ENCODE results near the gene ZMAT5.

The ZMAT5 gene

DNA sequence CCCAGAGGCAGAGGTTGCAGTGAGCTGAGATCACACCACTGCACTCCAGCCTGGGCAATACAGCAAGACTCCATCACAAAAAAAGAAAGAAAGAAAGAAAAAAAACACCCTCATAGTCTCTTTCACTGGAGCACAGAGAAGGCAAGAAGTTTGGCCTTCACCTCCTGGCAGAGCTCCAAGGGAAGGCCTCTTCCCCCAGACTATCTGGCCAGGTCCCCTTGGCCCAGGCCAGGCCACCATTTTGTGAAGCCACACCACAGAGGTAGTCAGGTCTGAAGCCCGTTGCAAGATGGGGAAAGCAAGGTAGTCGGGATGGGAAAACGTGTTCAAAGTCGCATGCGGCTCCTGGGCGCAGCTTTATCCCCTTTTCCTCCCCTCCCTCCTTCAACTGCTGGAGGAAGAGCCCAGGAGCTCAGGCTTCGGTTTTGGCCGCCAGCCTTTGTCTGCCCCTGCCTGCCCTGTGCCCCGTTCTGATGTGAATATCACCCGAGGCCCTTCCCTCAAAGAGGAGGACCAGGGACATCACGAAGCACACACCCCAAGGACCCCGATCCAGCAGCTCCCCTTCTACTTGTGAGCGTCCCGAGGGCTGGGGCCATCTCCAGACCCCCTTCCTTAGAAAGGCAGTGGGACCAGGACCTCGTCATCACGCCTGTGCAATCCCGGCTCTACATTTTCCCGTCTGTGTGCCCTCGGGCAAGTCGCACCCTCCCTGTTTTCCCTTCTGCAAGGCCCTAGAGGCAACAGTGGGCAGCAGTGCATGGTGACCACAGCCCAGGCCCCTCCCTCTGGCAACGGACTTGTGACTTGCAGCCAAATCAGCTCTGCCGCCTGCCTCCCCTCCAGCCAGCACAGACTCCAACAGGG, 29.3 kb downstream of the ZMAT5 start:
- no peak for TF ChIP-seq CREB1 (IDR thresholded peaks at IDR 0.05; ENCODE audit: low read depth)
- TF ChIP-seq EGR1 (IDR thresholded peaks at IDR 0.05): no peak
- no peak for TF ChIP-seq TEAD4 (IDR thresholded peaks at IDR 0.05)
- TF ChIP-seq EP300 (IDR thresholded peaks at IDR 0.05; ENCODE audit: borderline replicate concordance): peak; percentile 27; the same call in 1 of the 2 replicates
- peak; percentile 43; the same call in 1 of the 2 replicates for TF ChIP-seq NFIC (IDR thresholded peaks at IDR 0.05)
- no peak for TF ChIP-seq ZBTB7A (IDR thresholded peaks at IDR 0.05; ENCODE audit: low read depth)
- no peak for TF ChIP-seq FOXM1 (IDR thresholded peaks at IDR 0.05; ENCODE audit: borderline replicate concordance, low read depth)
- TF ChIP-seq TCF12 (IDR thresholded peaks at IDR 0.05; ENCODE audit: low read depth): no peak
- TF ChIP-seq, protein P1, sequence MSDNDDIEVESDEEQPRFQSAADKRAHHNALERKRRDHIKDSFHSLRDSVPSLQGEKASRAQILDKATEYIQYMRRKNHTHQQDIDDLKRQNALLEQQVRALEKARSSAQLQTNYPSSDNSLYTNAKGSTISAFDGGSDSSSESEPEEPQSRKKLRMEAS (IDR thresholded peaks at IDR 0.05): no peak
- TF ChIP-seq, protein P2, sequence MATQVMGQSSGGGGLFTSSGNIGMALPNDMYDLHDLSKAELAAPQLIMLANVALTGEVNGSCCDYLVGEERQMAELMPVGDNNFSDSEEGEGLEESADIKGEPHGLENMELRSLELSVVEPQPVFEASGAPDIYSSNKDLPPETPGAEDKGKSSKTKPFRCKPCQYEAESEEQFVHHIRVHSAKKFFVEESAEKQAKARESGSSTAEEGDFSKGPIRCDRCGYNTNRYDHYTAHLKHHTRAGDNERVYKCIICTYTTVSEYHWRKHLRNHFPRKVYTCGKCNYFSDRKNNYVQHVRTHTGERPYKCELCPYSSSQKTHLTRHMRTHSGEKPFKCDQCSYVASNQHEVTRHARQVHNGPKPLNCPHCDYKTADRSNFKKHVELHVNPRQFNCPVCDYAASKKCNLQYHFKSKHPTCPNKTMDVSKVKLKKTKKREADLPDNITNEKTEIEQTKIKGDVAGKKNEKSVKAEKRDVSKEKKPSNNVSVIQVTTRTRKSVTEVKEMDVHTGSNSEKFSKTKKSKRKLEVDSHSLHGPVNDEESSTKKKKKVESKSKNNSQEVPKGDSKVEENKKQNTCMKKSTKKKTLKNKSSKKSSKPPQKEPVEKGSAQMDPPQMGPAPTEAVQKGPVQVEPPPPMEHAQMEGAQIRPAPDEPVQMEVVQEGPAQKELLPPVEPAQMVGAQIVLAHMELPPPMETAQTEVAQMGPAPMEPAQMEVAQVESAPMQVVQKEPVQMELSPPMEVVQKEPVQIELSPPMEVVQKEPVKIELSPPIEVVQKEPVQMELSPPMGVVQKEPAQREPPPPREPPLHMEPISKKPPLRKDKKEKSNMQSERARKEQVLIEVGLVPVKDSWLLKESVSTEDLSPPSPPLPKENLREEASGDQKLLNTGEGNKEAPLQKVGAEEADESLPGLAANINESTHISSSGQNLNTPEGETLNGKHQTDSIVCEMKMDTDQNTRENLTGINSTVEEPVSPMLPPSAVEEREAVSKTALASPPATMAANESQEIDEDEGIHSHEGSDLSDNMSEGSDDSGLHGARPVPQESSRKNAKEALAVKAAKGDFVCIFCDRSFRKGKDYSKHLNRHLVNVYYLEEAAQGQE (IDR thresholded peaks at IDR 0.05; ENCODE audit: low read depth): no peak
- TF ChIP-seq RAD21 (IDR thresholded peaks at IDR 0.05; ENCODE audit: low read depth): no peak

DNA sequence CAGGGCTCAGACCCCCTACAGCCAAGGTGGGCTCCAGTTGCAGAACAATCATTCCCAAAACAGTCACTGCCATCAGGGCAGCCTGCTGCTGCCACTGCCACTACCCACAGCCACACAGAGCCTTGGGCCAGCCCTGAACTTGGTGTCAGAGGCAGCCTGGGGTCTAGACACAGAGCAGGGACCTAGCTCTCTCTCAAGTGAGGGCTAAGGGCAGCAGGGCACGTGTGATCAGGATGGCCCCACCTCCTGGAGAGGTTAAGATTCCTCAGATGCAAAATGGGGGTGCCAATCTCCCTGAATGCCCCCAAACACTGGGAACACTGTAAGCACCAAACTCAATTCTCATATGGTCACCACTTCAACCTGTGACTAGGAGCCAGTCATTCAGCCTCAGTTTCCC, 31.4 kb downstream of the ZMAT5 start:
- TF ChIP-seq CEBPB (IDR thresholded peaks at IDR 0.05) (no peak), RAD21 (IDR thresholded peaks at IDR 0.05; ENCODE audit: low read depth) (no peak), CREB1 (IDR thresholded peaks at IDR 0.05; ENCODE audit: low read depth) (no peak), NFIC (IDR thresholded peaks at IDR 0.05) (no peak), EP300 (IDR thresholded peaks at IDR 0.05; ENCODE audit: borderline replicate concordance) (no peak), YY1 (IDR thresholded peaks at IDR 0.05; ENCODE audit: low read depth) (no peak), FOXM1 (IDR thresholded peaks at IDR 0.05; ENCODE audit: borderline replicate concordance, low read depth) (no peak), TAF1 (IDR thresholded peaks at IDR 0.05; ENCODE audit: low read depth) (no peak)
- TF ChIP-seq, protein P3, sequence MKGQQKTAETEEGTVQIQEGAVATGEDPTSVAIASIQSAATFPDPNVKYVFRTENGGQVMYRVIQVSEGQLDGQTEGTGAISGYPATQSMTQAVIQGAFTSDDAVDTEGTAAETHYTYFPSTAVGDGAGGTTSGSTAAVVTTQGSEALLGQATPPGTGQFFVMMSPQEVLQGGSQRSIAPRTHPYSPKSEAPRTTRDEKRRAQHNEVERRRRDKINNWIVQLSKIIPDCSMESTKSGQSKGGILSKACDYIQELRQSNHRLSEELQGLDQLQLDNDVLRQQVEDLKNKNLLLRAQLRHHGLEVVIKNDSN (IDR thresholded peaks at IDR 0.05): no peak
- TF ChIP-seq, protein P2 (IDR thresholded peaks at IDR 0.05; ENCODE audit: low read depth): no peak

DNA sequence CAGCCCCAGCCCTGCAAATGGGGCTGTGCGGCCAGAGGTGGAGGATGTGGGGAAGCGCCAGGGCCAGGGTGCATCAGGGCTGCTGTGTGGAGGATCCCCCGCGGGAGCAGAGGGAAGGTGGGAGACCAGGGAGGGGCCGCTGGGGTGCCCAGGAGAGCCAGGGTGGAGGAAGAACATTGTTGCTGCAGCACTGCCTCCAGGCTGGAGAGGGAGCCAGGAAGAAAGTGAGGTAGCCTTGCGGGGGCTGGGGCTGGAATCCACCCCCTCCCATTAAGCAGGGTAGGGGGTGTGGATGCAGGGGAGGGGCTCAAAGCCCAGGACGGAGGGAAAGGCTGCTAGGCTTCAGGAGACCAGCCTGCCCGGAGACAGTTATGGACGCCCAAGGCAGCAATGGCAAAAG, 32.0 kb downstream of the ZMAT5 start:
- TF ChIP-seq CREB1 (IDR thresholded peaks at IDR 0.05; ENCODE audit: low read depth) (no peak), CEBPB (IDR thresholded peaks at IDR 0.05) (no peak), RAD21 (IDR thresholded peaks at IDR 0.05; ENCODE audit: low read depth) (no peak), ZBTB7A (IDR thresholded peaks at IDR 0.05; ENCODE audit: low read depth) (no peak), TAF1 (IDR thresholded peaks at IDR 0.05; ENCODE audit: low read depth) (no peak), FOXM1 (IDR thresholded peaks at IDR 0.05; ENCODE audit: borderline replicate concordance, low read depth) (no peak), TCF12 (IDR thresholded peaks at IDR 0.05; ENCODE audit: low read depth) (no peak), TEAD4 (IDR thresholded peaks at IDR 0.05) (no peak), EP300 (IDR thresholded peaks at IDR 0.05; ENCODE audit: borderline replicate concordance) (no peak), EGR1 (IDR thresholded peaks at IDR 0.05) (no peak), YY1 (IDR thresholded peaks at IDR 0.05; ENCODE audit: low read depth) (no peak), NFIC (IDR thresholded peaks at IDR 0.05) (no peak)
- TF ChIP-seq, protein P3 (IDR thresholded peaks at IDR 0.05): no peak
- TF ChIP-seq, protein P1 (IDR thresholded peaks at IDR 0.05): no peak
- TF ChIP-seq, protein P2 (IDR thresholded peaks at IDR 0.05; ENCODE audit: low read depth): no peak

DNA sequence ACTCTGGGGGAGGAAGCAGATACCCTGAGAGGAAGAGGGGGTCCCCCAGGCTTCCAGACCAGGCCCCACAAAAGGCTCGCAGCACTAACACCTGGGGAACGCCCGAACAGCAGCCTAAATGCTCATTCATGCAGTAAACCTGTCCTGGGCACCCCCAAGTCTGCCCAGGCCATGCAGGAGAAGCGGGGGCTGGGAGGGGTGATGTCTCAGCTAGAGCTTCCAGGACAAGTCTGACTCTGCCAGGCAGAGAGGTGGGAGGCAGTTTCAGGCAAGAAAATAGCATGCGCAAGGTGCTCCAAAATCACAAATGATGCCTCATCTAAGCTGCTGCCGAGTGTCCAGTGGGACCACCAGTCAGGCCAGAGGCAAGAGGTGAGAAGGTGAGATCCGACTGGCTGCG, 32.4 kb downstream of the ZMAT5 start:
- no peak for TF ChIP-seq CREB1 (IDR thresholded peaks at IDR 0.05; ENCODE audit: low read depth)
- TF ChIP-seq NFIC (IDR thresholded peaks at IDR 0.05): no peak
- TF ChIP-seq, protein P3 (IDR thresholded peaks at IDR 0.05): no peak
- TF ChIP-seq FOXM1 (IDR thresholded peaks at IDR 0.05; ENCODE audit: borderline replicate concordance, low read depth): no peak
- no peak for TF ChIP-seq EP300 (IDR thresholded peaks at IDR 0.05; ENCODE audit: borderline replicate concordance)
- TF ChIP-seq, protein P2 (IDR thresholded peaks at IDR 0.05; ENCODE audit: low read depth): no peak
- no peak for TF ChIP-seq TAF1 (IDR thresholded peaks at IDR 0.05; ENCODE audit: low read depth)
- TF ChIP-seq, protein P1 (IDR thresholded peaks at IDR 0.05): no peak
- no peak for TF ChIP-seq EGR1 (IDR thresholded peaks at IDR 0.05)
- no peak for TF ChIP-seq RAD21 (IDR thresholded peaks at IDR 0.05; ENCODE audit: low read depth)
- TF ChIP-seq YY1 (IDR thresholded peaks at IDR 0.05; ENCODE audit: low read depth): no peak
- no peak for TF ChIP-seq TCF12 (IDR thresholded peaks at IDR 0.05; ENCODE audit: low read depth)
- TF ChIP-seq CEBPB (IDR thresholded peaks at IDR 0.05): no peak
- no peak for TF ChIP-seq ZBTB7A (IDR thresholded peaks at IDR 0.05; ENCODE audit: low read depth)
- TF ChIP-seq TEAD4 (IDR thresholded peaks at IDR 0.05): no peak
